ENCODE data around the gene RARA.

GRCh38 chr17:40351359-40352236 lies 42.6 kb downstream of the RARA start:
- no peak for TF ChIP-seq POLR2A (IDR thresholded peaks at IDR 0.05; ENCODE audit: low read depth)
- no peak for TF ChIP-seq CTCF (IDR thresholded peaks at IDR 0.05)
- no peak for TF ChIP-seq POLR2AphosphoS5 (IDR thresholded peaks at IDR 0.05)
- no peak for TF ChIP-seq EP300 (IDR thresholded peaks at IDR 0.05)
